ENCODE measurements around the gene HIVEP3.

HIVEP3 gene

DNA sequence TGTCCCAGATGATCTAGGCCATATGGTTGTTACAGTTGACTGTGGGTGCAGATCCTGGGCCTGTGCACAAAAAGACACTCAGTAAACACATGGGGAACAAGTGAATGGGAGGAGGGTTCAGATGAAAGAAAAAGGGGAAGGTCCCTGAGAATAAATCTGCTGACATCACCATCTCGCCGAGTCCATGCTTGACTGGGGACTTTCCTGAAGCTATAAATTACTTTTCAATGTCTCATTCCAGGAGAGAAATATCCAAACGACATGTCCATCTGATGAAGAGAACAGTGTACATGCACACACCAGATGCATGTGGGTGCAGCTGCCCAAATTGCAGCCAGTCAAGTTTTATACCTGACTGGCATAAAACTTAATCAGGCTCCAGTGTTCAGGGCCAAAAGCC, 109.0 kb downstream of the HIVEP3 start:
- no peak for FAIRE-seq

DNA sequence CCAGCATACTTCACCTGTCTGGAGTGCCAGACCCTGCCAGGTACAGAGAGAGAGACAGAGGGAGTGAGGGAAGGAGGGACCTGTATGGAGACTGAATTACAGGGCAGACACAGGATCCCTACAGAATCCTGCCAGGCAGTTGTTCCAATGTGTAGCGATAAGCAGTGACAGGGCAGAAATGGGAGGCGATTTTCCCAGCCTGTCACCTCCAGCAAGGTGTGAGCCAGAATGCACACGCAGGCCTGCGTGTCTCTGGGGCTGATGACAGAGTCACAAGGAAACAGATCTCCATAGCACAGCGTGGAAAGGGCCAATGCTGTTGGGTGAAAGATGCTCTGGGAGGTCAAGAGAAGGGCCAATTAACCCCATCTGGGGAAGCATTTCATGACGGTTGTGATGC, 111.3 kb downstream of the HIVEP3 start:
- no peak for FAIRE-seq

DNA sequence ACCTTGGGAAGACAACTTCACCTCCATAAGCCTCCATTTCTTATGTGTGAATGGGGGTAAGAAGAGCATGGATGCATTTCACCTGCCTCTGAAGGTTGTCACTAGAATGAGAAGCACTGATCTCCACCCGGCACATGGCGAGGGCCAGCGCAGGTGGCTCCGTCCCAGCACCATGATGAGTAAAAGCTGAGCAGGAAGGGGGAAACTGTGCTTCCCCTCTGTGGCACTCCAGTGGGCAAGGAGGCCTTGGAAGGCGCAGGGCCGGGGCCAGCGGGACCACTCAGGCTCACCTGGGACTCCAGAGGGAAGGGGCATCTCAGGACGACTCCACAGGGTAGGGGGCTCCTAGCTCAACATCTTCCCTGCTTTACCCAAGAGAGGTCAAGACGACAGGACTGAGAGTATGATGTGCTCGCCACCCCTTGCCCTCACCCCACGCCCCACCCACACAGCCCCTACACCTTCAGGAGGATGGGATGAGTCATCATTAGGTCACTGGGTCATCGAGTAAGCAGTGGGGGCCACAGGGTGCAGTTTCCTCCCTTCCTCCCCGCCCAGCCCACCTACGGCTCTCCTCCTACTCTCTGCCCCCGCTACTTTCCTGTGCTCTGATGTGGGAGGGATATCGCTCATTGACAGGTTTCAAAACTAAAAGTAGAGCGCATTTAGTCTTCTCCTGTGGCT, 112.1 kb downstream of the HIVEP3 start:
- no peak for FAIRE-seq

DNA sequence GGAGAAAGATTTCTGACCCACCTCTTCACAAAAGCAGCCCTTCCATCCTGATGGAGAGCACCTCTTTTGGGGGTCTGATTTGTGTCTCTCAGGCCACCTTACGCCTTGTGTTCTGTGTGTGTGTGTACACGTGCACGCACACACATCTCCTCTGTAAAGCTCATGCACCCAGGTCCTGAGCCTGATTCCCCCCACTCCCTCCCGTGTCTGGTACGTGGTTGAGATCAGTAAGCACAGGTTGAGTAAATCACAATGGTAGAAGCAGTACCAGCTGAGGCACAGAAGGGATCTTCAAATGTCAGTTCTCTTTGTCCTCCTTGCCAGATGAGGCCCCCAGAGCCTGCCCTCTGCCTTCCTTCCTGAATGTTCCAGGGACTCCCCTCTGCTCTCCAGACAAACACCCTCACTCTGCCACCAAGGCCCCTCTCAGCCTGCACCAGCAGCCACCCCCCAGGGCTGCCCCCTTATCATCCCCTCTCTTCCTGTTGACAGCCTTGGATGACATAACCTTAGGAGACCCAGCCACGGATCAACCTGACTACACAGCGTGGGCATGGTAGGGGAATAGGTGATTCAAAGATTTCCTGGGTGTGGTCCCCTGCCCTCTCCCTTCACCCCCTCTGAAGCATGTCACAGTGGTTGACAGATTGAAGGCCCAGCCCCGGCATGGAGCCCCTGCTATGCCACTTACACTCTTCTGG, 112.8 kb downstream of the HIVEP3 start:
- no peak for FAIRE-seq

DNA sequence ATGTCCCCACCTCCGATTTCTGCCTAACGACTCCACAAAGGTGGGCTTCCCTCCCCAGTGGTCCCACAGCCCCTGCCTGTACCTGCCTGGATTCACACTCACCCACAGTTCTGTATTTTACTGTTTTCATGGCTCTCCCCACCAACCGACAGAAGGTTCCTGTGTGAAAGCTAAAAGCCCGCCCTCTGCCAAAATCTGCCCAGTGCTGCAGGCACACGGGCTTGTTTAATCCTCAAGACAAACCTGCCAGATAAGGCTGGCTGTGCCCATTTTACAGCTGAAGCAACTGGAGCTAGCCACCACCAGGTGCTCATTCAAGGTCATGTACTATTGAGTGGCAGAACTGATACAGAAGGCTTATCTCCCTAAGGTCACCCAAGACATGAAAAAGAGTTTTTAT, 114.5 kb downstream of the HIVEP3 start:
- no peak for FAIRE-seq

DNA sequence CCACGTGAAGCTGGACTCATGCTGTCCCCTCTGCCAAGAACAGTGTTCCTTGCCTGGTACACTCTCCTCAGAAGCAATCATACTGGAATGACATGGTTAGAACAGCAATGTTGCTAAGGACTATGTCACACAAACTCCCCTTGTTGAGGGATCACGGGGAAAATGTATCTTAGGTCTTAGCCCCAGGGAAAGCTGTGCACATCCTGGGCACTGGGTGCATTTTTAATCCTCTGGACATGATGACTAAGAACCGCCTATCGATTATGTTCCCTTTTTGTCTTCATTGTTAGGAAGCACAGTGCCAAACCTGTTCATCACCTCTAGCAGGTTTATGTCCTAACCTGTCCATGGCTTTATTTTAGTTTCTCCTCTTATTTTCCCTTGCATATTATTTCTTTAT, 115.1 kb downstream of the HIVEP3 start:
- FAIRE-seq = no peak

DNA sequence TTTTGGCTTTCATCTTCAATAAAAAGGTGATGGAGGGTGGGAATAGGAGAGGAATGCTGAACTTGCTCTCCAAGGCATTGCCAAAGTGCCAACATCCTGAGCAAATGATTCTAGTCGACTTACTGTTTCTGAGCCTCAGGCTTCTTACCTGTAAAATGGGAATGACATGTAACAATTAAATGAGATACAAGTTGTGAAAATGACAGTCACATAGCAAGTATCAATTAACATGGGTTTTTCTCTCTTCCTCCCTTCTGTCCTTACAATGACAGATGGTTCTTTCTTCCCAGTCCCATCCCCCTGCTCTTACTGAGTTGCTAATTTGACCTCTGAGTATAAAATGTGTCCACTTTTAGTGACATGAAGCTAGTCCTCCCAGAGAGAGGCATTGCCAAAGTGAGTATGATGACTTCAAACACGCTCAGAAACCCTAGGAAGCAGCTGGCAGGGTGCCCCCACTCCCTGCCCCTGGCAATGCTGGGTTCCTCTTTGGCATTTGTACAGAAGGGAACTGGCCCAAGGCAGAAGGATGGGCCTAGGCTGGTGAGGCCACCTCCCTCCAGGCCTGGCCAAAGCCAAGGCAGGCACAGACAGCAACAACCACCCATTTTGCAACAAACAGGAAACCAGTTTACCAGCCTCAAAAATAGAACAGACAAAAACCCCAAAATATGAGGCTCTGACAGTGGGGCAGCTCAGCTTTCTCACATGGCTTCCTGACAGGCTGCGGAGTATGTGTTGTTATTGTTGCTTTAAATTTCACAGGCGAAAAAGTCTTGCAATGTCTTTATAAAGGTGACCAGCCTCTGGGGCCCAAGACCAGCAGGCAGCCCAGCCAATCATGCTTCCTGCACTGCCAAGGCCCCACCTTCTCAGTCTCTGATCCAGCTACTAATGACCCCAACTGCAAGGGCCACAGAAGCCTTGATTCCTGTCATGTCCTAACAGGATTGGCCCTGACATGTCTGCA, 115.9 kb downstream of the HIVEP3 start:
- no peak for FAIRE-seq

DNA sequence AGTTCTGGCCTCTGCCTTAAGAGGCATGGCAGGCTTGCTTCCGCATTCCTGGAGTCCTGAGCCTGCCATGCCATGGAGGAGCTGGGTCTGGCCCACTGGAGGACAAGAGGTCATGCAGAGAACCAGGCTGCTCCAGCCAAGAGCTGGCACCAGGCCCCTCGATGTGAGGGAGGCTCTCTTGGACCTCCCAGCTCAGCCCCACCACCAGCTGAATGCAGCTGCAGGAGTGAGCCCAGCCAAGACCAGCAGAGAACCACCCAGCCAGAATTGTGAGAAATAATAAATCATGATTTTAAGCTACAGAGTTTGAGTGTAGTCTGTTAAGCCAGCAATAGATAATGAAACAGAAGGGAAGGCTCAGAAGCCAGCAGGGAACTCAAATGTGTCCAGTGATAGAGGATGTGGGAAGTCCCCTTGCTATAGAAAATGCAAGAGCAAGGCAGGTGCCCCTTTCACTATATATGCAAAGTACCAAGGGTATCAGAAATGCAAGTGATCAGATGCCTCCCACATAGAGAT, 118.4 kb downstream of the HIVEP3 start:
- no peak for FAIRE-seq

DNA sequence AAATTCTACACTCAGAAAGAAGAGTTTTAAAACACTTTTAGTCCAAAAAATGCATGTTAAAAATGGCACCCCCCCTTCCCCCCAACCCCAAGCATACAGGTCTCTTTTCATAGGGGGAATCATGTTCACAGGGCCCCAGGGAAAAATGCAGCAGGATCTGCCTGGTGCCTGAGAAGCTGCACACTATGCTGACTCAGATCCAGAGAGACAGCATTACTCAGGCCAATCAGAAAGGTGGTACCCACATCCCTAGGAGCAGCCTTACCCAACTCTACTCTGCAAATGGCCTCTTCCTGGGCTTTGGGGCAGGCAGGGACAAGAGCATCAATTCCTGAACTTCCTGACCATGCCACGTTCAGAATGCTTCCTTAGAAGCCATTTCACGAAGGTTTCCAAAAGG, 119.0 kb downstream of the HIVEP3 start:
- FAIRE-seq = no peak

DNA sequence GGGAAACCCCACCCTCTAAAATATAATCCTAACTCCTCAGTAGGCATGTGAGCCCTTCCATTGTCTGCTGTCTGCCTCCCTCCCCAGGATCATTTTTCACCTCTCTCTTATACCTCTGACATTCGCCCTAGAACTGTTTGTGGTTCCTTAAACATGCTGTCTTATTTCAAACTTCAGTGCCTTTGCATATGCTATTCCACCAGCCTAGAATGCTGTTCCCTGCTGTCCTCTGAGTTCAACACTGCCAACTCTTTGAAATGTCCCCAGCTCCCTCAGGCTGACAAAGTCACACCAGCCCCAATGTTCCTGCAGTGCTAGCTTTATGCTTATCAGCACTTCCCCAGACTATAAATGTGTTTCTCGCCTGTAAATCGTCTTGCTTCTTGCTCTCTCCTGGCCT, 119.5 kb downstream of the HIVEP3 start:
- FAIRE-seq = no peak

DNA sequence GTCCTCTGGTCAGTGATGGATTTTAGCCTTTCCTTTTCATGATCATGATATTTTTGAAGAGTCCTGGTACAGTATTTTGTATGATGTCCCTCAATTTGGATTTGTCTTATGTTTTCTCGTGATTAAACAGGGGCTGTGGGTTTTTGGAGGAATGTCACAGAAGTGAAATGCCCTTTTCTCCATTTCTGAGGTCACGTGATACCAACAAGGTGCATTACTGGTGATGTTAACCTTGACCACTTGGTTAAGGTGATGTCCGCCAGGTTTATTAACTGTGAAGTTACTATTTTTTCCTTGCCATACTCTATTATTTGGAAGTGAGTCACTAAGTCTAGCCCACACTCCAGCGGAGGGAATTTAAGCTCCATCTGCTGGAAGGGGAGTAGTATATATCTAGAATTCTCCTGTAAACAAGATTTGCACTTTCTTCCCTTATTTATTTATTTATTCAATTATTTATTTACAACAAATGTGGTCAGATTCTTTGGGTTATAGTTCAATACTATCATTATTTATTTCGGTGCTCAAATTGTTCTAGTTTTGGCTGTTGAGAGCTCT, 123.4 kb downstream of the HIVEP3 start:
- no peak for FAIRE-seq

DNA sequence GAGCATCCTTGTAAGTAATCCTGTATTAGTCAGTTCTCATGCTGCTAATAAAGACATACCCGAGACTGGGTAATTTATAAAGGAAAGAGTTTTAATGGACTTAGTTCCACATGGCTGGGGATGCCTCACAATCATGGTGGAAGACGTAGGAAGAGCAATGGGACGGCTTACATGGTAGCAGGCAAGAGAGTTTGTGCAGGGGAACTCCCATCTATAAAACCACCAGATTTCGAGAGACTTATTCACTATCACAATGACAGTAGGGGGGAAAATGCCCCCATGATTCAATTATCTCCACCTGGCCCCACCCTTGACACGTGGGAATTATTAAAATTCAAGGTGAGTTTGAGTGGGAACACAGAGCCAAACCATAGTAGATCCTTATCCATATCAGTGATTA, 124.7 kb downstream of the HIVEP3 start:
- FAIRE-seq = no peak

DNA sequence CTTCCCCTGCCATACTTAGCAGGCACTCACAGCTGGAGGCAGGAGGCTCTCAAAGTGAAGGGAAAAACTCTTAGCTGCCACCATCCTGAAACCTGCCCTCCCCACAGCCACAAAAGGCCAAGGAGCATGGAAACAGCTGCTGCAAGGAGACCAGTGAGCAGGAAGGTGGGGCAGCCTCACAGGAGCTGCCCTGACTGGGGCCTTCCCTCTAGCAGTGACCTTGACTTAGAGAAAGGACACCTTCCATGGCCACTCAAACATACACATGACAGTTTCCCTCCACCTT, 126.3 kb downstream of the HIVEP3 start:
- no peak for FAIRE-seq

DNA sequence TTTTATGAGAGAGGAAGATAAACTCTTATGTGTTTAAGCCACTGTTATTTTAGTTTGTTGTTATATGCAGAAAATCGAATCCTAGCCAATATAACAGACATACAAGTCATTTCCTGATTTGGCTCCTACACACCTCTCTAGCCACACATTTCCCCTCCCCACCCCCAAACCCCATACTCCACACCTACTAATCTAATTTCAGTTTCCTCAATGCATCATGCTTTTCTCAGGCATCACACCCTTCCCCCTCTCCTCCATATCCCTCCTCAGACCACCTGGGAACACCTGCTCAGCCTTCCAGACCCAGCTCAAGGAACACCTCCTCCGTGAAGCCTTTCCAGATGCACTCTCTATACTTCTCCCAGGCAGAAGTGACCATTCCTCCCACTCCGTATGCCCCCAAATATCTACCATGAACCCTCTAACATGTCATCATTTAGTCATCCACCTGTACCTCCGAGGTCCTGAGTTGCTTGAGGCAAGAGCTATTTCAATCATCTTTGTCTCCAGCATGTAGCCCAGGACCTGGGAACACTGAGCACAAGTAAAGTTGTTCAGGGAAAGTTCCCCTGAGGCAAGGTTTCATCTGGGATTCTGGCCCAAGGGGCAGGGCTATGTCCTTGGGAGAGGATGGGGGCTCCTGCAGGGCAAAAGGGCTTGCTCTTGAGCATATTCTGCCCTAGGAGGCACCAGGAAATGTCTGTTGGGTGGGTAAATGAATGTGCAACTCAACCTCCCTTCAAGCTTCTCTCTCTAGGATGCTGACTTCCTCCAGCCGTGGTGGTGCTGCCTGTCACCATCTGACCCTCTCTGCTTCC, 126.8 kb downstream of the HIVEP3 start:
- FAIRE-seq = no peak

DNA sequence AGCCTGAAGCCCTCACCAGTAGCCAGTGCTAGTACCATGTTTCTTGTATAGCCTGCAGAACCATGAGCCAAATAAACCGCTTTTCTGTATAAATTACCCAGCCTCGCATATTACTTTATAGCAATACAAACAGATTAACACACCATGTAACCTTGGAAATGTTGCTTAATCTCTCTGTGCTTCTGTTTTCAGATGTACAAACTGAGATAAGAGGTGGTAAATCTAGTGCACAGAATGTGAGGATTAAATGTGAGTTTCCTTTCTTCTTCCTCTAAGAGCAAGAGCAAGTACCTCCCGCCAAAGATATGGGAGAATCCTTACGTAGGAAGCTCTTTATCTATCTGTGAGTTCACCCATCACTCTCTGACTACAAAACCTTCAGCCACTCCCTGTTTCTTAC, 128.4 kb downstream of the HIVEP3 start:
- FAIRE-seq = no peak

DNA sequence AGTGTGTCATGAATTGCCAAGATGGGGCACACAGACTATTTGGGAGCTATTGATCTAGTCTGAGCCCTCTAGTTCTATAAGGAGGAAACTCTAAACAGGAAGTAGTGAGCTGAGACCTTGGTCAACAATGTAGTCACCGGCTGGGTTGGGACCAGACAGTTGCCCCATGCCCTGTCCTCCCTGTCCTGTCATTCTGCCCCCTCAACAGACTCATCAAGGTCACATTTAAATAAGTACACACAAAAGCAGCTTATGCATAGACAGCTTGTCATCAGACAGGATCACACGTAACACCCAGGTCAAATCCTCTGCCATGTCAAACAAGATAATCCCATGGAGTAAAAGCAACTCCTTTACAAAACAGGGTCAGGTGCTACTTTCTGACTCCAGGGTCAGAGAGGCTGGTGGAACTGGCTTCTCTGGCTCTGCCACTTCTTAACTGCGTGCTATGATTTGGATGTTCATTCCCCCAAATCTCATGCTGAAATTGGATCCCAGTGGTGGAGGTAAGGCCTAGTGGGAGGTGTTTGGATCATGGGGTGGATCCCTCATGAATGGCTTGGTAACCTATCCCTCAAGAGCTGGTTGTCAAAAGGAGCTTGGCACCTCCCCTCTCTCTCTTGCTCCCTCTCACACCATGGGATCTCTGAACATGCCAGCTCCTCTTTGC, 128.9 kb downstream of the HIVEP3 start:
- no peak for FAIRE-seq

DNA sequence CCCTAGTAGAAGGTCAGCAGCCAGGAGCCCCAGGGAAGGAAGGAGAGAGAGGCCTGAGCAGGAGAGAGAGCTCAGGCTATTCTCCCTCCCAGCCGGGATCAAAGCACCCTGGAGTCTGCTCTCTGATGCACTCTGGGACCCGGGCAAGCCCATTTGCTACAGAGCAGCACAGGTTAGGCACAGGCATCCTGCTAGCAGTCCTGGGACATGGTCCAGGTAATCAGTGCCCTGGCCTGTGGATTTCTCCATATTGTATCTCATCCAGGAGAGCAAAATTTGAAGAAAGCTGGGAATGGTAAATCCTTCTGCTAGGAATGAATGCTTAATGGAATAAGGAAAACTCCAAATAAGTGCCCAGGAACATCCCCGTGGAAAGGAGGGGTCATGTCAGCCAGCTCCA, 130.3 kb downstream of the HIVEP3 start:
- no peak for FAIRE-seq

DNA sequence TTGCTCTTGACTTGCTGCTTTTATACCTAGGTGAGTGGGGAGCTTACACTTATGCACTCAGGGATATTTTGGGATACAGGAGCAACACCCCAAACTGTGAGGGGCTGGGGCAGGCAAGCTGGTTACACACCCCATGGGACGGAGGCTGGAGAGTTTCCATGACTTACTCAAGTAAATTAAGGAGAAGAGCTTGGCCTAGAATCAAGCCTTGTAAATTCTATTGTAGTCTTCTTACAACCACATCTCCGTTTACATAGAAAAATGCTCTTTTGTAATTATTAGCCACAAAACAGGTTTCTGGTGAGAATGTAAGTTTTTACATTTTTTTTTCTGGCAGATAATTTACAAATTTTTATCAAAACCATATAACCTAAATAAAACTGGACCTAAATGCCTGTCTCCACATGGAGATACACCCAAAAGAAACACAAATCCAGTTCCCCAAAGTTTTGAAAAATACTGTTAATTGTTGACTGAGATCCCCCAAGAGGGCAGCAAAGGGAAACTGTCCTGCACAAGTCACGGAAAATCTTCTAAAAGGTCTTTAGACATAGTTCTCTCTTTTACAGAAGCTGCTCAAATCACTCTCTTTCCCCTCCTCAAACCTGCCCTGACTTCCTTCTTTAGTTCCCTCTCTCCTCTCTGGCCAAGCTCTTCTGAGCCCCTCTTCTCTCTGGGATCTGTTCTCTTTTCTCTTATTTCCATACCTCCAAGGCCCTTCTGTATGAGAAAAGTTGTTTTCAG, 134.0 kb downstream of the HIVEP3 start:
- FAIRE-seq = no peak

DNA sequence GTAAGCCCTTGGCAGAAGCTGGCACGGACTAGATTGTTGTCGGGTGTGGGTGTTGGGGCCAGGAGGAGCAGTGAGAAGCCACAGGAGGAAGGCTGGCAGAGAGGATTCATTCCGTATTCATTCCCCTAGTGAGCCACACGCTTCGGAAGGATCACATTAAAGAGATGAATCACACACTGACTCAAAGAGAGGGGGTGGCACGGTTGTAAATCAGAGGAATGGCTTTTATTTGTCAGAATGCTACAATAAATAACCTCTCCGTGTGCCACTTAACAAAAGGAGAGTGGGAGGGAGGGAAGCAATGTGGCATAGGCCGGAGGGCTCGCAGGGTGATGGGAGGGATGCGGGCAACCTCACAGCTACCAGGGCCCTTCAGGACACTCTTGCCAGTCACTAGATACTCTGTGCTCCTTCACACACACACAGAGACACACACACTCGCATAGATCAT, 135.5 kb downstream of the HIVEP3 start:
- no peak for FAIRE-seq

DNA sequence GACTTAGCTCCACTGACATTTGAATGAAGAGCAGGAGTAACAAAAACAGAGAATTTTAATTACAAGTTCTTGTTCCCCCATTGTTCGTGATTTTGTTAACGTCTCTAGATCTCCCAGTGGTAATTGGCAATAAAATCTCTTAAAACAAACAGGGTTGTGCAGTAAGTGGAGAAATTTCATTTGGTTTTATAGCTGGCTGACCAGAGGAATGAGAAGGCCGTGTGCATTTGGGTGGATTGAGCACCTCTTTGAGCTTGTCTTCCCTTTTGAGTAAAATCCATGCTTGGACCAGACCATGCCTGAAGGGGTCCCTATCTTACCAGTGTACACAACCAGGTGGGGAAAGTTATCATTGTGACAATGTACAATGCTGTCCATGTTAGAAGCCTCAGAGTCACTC, 137.8 kb downstream of the HIVEP3 start:
- no peak for FAIRE-seq

DNA sequence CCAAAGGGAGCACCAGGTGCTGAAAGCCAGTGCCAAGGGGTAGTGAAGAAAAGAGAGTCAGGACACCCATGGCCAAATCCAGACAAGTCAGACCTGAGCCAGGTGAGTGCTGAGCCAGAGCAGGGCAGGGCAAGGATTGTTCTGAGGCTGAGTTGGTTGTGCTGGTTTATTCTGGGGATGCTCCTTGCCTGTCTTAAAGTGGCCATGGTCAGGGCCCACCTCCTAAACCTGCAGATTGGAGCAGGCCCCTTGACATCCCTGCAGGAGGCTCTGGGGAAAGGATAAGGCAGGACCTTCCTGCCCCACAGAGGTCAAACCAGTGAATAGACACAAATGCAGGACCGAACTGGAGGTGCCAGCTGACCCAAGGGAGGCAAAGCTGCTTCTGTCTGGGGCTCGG, 138.4 kb downstream of the HIVEP3 start:
- no peak for FAIRE-seq

Measured in A204.1 (cell line).